HG03103 (cell line): Measurements from ENCODE around the gene STX10.

ENCODE experiments used
- ATAC-seq: cut with Tn5 transposase; IDR thresholded peaks from one replicate; pipeline ENCODE4 v1.9.1; 2021; ENCODE audit warnings: low read depth; ENCODE audit not compliant: unreplicated experiment

STX10 gene

GRCh38 chr19:13165162-13165997 lies 15.2 kb upstream of the STX10 start:
- ATAC-seq, result no peak

GRCh38 chr19:13164343-13165161 lies 14.4 kb upstream of the STX10 start:
- ATAC-seq, result no peak

- ATAC-seq, result no peak
Observed at GRCh38 chr19:13163609-13164342, 13.6 kb upstream of the STX10 start.

GRCh38 chr19:13162724-13163608 lies 12.8 kb upstream of the STX10 start:
- peak; percentile 42 for ATAC-seq

- no peak for ATAC-seq
Observed at GRCh38 chr19:13160557-13160956, 10.4 kb upstream of the STX10 start.

GRCh38 chr19:13159713-13160112 lies 9.5 kb upstream of the STX10 start:
- ATAC-seq, result no peak

GRCh38 chr19:13155472-13156359 lies 5.5 kb upstream of the STX10 start:
- no peak for ATAC-seq

GRCh38 chr19:13154911-13155471 lies 4.8 kb upstream of the STX10 start:
- no peak for ATAC-seq

GRCh38 chr19:13154241-13154778 lies 4.1 kb upstream of the STX10 start:
- no peak for ATAC-seq

GRCh38 chr19:13153569-13154240 lies 3.5 kb upstream of the STX10 start:
- ATAC-seq, result no peak

GRCh38 chr19:13152974-13153568 lies 2.9 kb upstream of the STX10 start:
- no peak for ATAC-seq

- ATAC-seq, result no peak
Observed at GRCh38 chr19:13152356-13152973, 2.3 kb upstream of the STX10 start.

- no peak for ATAC-seq
Observed at GRCh38 chr19:13151605-13152355, 1.6 kb upstream of the STX10 start.

- no peak for ATAC-seq
Observed at GRCh38 chr19:13150931-13151604, 893 bp upstream of the STX10 start.

GRCh38 chr19:13149628-13150186 lies 468 bp downstream of the STX10 start:
- ATAC-seq, result no peak
